Measurements from ENCODE around the gene PPP1R7. TPM values are rescaled to one million over a fixed set of nuclear protein-coding genes. Genes with fewer than 3 reads are reported as not detected.

Gene PPP1R7
- total RNA-seq, 1 donor from 2014 or later: 51.1 TPM

DNA sequence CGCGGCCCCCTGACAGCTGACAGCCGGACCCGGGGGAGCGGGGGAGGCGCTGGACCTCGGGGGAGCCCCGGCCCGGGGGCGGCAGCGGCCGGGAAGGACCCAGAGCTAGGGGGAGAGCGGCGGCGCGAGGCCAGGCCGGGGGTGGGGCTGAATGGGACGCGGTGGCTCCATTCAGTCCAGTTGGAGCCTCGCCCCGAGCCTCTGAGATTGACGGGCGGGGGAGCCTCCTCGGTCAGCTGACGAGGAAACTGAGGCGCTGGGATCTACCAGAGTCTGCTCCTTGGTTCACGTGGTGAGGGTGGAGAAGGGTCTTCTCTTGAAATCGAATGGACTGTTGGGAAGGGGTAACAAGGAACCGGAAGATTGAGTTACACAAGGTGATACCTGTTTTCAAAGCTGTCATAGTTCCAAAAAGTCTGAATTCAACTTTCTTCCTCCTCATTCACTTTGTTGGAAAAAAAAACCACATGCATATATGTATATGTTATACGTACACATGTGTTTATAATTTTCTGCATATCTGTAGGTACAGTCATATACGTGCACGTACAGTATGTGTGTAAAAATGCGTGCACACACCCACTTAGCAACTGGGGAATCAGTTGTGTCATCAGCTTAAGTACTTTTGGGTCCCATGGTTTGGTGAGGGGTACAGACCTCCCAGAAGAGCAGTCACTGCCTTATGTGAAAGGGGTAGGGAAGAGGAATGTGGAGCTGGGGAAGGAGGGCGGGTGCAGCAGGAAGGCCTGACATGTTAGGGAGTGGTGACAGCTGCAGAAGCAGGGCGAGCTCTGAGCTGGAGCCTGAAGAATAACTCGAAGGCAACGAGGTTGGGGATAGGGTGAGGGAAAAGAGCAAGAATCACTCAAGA, 628 bp downstream of the PPP1R7 start:
- intact Hi-C loops (cut with DNase I): no loop called here
- no peak for DNase-seq (ENCODE audit: extremely low spot score in 2 of 2)

DNA sequence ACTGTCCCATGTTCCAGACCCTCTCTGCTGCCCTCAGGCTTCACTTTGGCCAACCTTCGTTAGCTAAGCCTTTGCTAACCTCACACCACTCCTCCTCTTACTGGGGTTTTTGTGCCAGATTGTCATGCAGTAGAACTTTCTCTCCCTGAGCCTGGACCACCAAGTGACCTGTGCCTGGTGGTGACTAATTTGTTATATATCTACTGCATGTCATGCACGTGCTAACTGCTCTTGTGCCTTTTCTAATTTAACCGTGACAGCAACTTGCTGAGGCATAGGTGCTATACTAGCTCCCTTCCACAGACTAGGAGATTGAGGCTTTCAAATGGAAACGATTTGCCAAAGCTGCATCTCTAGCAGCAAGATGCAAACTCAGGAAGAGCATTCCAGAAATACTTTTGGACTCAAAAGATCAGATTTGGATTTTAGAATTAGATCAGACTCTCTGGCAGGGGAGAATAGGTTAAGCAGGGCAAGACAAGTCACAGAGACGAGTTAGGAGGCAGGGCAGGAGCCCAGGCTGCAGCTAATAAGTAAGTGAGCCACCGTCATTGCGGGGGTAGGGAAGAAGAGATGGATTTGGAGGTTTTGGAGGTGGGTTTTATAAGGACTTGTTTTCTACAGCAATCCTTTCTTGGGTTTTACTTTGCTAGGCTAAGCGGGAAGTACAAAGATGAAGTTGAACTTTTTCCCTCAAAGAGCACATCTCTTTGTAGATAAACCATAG, 1.8 kb downstream of the PPP1R7 start:
- Histone ChIP-seq H3K9me3 (no peaks in the 10 kb centered on the region), H3K4me1 (peaks cover 27% of the 10 kb centered on the region), H3K4me3 (no peak overlapping the region), H3K36me3 (no peaks in the 10 kb centered on the region), H3K27ac (no peak overlapping the region), H3K27me3 (no peaks in the 10 kb centered on the region)
- intact Hi-C loops (cut with DNase I): no loop called here
- TF ChIP-seq CTCF (IDR thresholded peaks at IDR 0.05) (no peak), POLR2AphosphoS5 (IDR thresholded peaks at IDR 0.05; ENCODE audit: insufficient read depth in 1 of 2, low read depth in 1 of 2) (no peak), POLR2A (IDR thresholded peaks at IDR 0.05) (no peak)
- no peak for DNase-seq (ENCODE audit: extremely low spot score in 2 of 2)

More for the DNA sequence above, 628 bp downstream of the PPP1R7 start:
- TF ChIP-seq CTCF (IDR thresholded peaks at IDR 0.05) (no peak), POLR2A (IDR thresholded peaks at IDR 0.05) (no peak), POLR2AphosphoS5 (IDR thresholded peaks at IDR 0.05; ENCODE audit: insufficient read depth in 1 of 2, low read depth in 1 of 2) (no peak)
- Histone ChIP-seq H3K4me3 (peak overlapping the region; percentile 94 to 100), H3K4me1 (peaks cover 27% of the 10 kb centered on the region), H3K9me3 (no peaks in the 10 kb centered on the region), H3K27ac (peak overlapping the region; percentile 73), H3K27me3 (no peaks in the 10 kb centered on the region), H3K36me3 (no peaks in the 10 kb centered on the region)

DNA sequence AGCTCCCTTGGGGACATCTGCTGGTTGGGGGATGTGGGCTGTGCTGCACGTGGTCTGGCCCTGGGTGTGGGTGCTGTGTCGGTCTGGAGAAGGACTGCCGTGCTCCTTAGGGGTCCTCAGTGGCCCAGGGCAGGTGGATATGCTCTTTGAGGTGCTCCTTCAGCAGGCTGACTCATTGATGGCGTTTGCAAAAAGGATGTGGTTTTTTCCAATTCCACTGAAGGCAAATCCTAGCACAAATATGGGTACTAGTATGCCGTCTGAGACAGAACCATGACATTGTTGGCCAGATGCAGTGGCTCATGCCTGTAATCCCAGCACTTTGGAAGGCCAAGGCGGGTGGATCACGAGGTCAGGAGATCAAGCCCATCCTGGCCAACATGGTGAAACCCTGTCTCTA, 3.3 kb downstream of the PPP1R7 start:
- peaks cover 0 to 9% of the 10 kb centered on the region in 2 donors for H3K36me3 ChIP-seq
- intact Hi-C loops (cut with DNase I): no loop called here
- no peaks in the 10 kb centered on the region for H3K27me3 ChIP-seq
- no peak overlapping the region for H3K4me3 ChIP-seq
- H3K4me1 ChIP-seq: peaks cover 21% of the 10 kb centered on the region
- no peak for DNase-seq (ENCODE audit: extremely low spot score in 2 of 2)
- TF ChIP-seq POLR2AphosphoS5 (IDR thresholded peaks at IDR 0.05; ENCODE audit: insufficient read depth in 1 of 2, low read depth in 1 of 2): no peak
- TF ChIP-seq POLR2A (IDR thresholded peaks at IDR 0.05): no peak
- no peak for TF ChIP-seq CTCF (IDR thresholded peaks at IDR 0.05)
- no peak overlapping the region for H3K27ac ChIP-seq
- no peaks in the 10 kb centered on the region for H3K9me3 ChIP-seq

DNA sequence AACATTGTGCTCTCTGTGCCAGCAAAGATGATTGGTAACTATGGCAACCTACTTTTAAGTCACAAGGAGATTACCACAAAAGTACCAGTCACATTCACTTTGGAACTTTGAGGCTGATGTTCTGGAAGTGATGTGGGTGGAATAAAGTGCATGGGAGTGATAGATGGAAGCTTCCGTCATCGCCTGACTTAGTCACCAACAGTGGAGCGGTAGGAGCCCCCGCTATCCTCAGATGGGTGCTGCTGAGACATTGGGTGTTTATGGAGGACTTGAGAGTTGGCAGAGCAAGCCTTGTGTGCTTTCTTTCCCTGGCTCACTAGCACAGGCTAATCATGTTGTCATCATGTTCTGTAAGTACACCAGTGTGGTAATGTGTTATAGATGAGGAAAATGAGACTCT, 4.6 kb downstream of the PPP1R7 start:
- Histone ChIP-seq H3K36me3 (peaks cover 0 to 18% of the 10 kb centered on the region in 2 donors), H3K4me3 (no peak overlapping the region), H3K9me3 (no peaks in the 10 kb centered on the region), H3K4me1 (peaks cover 18% of the 10 kb centered on the region), H3K27ac (no peak overlapping the region), H3K27me3 (no peaks in the 10 kb centered on the region)
- intact Hi-C loops (cut with DNase I): no loop called here
- DNase-seq (ENCODE audit: extremely low spot score in 2 of 2): no peak
- TF ChIP-seq CTCF (IDR thresholded peaks at IDR 0.05) (no peak), POLR2AphosphoS5 (IDR thresholded peaks at IDR 0.05; ENCODE audit: insufficient read depth in 1 of 2, low read depth in 1 of 2) (no peak), POLR2A (IDR thresholded peaks at IDR 0.05) (no peak)

All from vagina (tissue), 2 donors.